Erythroblast (primary cell): ENCODE data around the gene CSK.

Experiments
- GATA1 ChIP-seq: IDR thresholded peaks from 2 replicates; pipeline ENCODE4 v1.6.1; 2011; ENCODE audit warnings: low read depth, mild to moderate bottlenecking, control low read depth, low read length, moderate library complexity
- POLR2A ChIP-seq: IDR thresholded peaks from 2 replicates; pipeline ENCODE4 v1.6.1; 2011; ENCODE audit warnings: mild to moderate bottlenecking, low read length

- TF ChIP-seq POLR2A, result no peak
- TF ChIP-seq GATA1, result no peak
Measured at GRCh38 chr15:74823324-74823723, 41.4 kb downstream of the CSK start.
